Measurements from ENCODE around the gene LHX2.
"Not testable (repeated sequence)": the region's sequence is repeated elsewhere in the genome, so short reads cannot be mapped to it uniquely, and the experiment has no call there.

Gene LHX2

GRCh38 chr9:124011460-124012301, at the start of gene LHX2:
TSS of gene LHX2 (plus strand) at chr9:124011768. CDS start at chr9:124012349, 581 bp downstream.
- no peak for DNase-seq (ENCODE audit: low read depth in 2 of 2)

- DNase-seq (ENCODE audit: low read depth in 2 of 2): no peak
Observed at GRCh38 chr9:123964761-123965160, 46.8 kb upstream of the LHX2 start.

GRCh38 chr9:123965801-123966686, 45.5 kb upstream of the LHX2 start:
- no peak for DNase-seq (ENCODE audit: low read depth in 2 of 2)

- no peak for DNase-seq (ENCODE audit: low read depth in 2 of 2)
Observed at GRCh38 chr9:123967323-123967722, 44.2 kb upstream of the LHX2 start.

GRCh38 chr9:123972618-123973017, 39.0 kb upstream of the LHX2 start:
- no peak for DNase-seq (ENCODE audit: low read depth in 2 of 2)

- DNase-seq (ENCODE audit: low read depth in 2 of 2): no peak
Observed at GRCh38 chr9:123973590-123974223, 37.9 kb upstream of the LHX2 start.

GRCh38 chr9:123974471-123974870, 37.1 kb upstream of the LHX2 start:
- DNase-seq (ENCODE audit: low read depth in 2 of 2): no peak

GRCh38 chr9:123975871-123976270, 35.7 kb upstream of the LHX2 start:
- DNase-seq (ENCODE audit: low read depth in 2 of 2): no peak

- not testable (repeated sequence) for DNase-seq (ENCODE audit: low read depth in 2 of 2)
Observed at GRCh38 chr9:123976579-123976978, 35.0 kb upstream of the LHX2 start.

- no peak for DNase-seq (ENCODE audit: low read depth in 2 of 2)
Observed at GRCh38 chr9:123978981-123979380, 32.6 kb upstream of the LHX2 start.

- DNase-seq (ENCODE audit: low read depth in 2 of 2): no peak
Observed at GRCh38 chr9:123982535-123982934, 29.0 kb upstream of the LHX2 start.

GRCh38 chr9:123983047-123983446, 28.5 kb upstream of the LHX2 start:
- no peak for DNase-seq (ENCODE audit: low read depth in 2 of 2)

- no peak for DNase-seq (ENCODE audit: low read depth in 2 of 2)
Observed at GRCh38 chr9:123984802-123985201, 26.8 kb upstream of the LHX2 start.

- DNase-seq (ENCODE audit: low read depth in 2 of 2): no peak
Observed at GRCh38 chr9:123985869-123986268, 25.7 kb upstream of the LHX2 start.

- DNase-seq (ENCODE audit: low read depth in 2 of 2): no peak
Observed at GRCh38 chr9:123990427-123990826, 21.1 kb upstream of the LHX2 start.

GRCh38 chr9:123992679-123993078, 18.9 kb upstream of the LHX2 start:
- DNase-seq (ENCODE audit: low read depth in 2 of 2): not testable (repeated sequence)

GRCh38 chr9:123996731-123997421, 14.7 kb upstream of the LHX2 start:
- no peak for DNase-seq (ENCODE audit: low read depth in 2 of 2)

- DNase-seq (ENCODE audit: low read depth in 2 of 2): no peak
Observed at GRCh38 chr9:123997665-123998277, 13.8 kb upstream of the LHX2 start.

- DNase-seq (ENCODE audit: low read depth in 2 of 2): no peak
Observed at GRCh38 chr9:123998278-123998925, 13.2 kb upstream of the LHX2 start.

- no peak for DNase-seq (ENCODE audit: low read depth in 2 of 2)
Observed at GRCh38 chr9:123998970-123999621, 12.5 kb upstream of the LHX2 start.
